BLaER1 treated with 17β-estradiol and CSF1 and Interleukin-3, amounts not matched to agents 10 nM and 100 nM (cell line): ENCODE data around the gene SLC25A26.

Experiments used
- H3K27ac ChIP-seq, 11 experiments: shearing (Covaris generic); formaldehyde crosslinking; 2 replicates each; pipeline ENCODE4 v1.8.1; 2022
- H3K27me3 ChIP-seq, 11 experiments: shearing (Covaris generic); formaldehyde crosslinking; 2 replicates each; pipeline ENCODE4 v1.8.1; 2022
- H3K36me3 ChIP-seq, 11 experiments: shearing (Covaris generic); formaldehyde crosslinking; 2 replicates each; pipeline ENCODE4 v1.8.1; 2022
- H3K4me1 ChIP-seq, 10 experiments: shearing (Covaris generic); formaldehyde crosslinking; 2 replicates each; pipeline ENCODE4 v1.8.1; 2022
- H3K4me2 ChIP-seq, 11 experiments: shearing (Covaris generic); formaldehyde crosslinking; 2 replicates each; pipeline ENCODE4 v1.8.1; 2022
- H3K4me3 ChIP-seq, 10 experiments: shearing (Covaris generic); formaldehyde crosslinking; 2 replicates each; pipeline ENCODE4 v1.8.1; 2022
- H3K9ac ChIP-seq, 11 experiments: shearing (Covaris generic); formaldehyde crosslinking; 2 replicates each; pipeline ENCODE4 v1.8.1; 2022
- H3K9me3 ChIP-seq, 11 experiments: shearing (Covaris generic); formaldehyde crosslinking; replicated peaks in 1 of 11; 2 replicates each; pipeline ENCODE4 v1.8.1; 2022
- H4K20me1 ChIP-seq, 11 experiments: shearing (Covaris generic); formaldehyde crosslinking; 2 replicates each; pipeline ENCODE4 v1.8.1; 2022
- Cebpa-rat ChIP-seq, 11 experiments: shearing (Covaris generic); IDR thresholded peaks; 2 replicates each; pipeline ENCODE4 v1.8.1; 2022

SLC25A26 gene

GRCh38 chr3:66312039-66312438, 91.2 kb downstream of the SLC25A26 start:
- H3K4me1 ChIP-seq = peaks cover 0 to 19% (median 11%) of the 10 kb centered on the region in 10 experiments; a peak in 12 of 20 replicates
- no peak overlapping the region; a peak in 1 of 20 replicates for H3K4me3 ChIP-seq
- H3K9me3 ChIP-seq = peaks cover 86 to 98% (median 91%) of the 10 kb centered on the region in 11 experiments
- no peaks in the 10 kb centered on the region for H3K27me3 ChIP-seq
- H3K9ac ChIP-seq = no peak overlapping the region
- H3K4me2 ChIP-seq = peak overlapping the region in 8 of 11 experiments; percentile 21 to 64 (median 44); a peak in 13 of 22 replicates
- H4K20me1 ChIP-seq = peaks cover 0 to 14% (median 0%) of the 10 kb centered on the region in 11 experiments; a peak in 2 of 22 replicates
- TF ChIP-seq Cebpa-rat (IDR thresholded peaks at IDR 0.05) = no peak
- no peak overlapping the region for H3K27ac ChIP-seq
- H3K36me3 ChIP-seq = peaks cover 0 to 14% (median 6%) of the 10 kb centered on the region in 11 experiments; a peak in 5 of 22 replicates

- no peaks in the 10 kb centered on the region for H3K27me3 ChIP-seq
- no peak overlapping the region for H3K4me3 ChIP-seq
- TF ChIP-seq Cebpa-rat (IDR thresholded peaks at IDR 0.05) = no peak
- peaks cover 0 to 25% (median 0%) of the 10 kb centered on the region in 11 experiments; a peak in 2 of 22 replicates for H4K20me1 ChIP-seq
- H3K4me1 ChIP-seq = peaks cover 0 to 19% (median 11%) of the 10 kb centered on the region in 10 experiments; a peak in 12 of 20 replicates
- no peak overlapping the region for H3K9ac ChIP-seq
- H3K36me3 ChIP-seq = peaks cover 0 to 17% (median 7%) of the 10 kb centered on the region in 11 experiments; a peak in 6 of 22 replicates
- peaks cover 73 to 89% (median 83%) of the 10 kb centered on the region in 11 experiments for H3K9me3 ChIP-seq
- H3K27ac ChIP-seq = no peak overlapping the region
- no peak overlapping the region for H3K4me2 ChIP-seq
Measured at GRCh38 chr3:66314455-66314854, 93.7 kb downstream of the SLC25A26 start.

GRCh38 chr3:66317750-66318376, 97.1 kb downstream of the SLC25A26 start:
- Histone ChIP-seq H4K20me1 (peaks cover 0 to 16% (median 0%) of the 10 kb centered on the region in 11 experiments; a peak in 2 of 22 replicates), H3K27me3 (no peaks in the 10 kb centered on the region), H3K4me1 (peaks cover 0 to 11% (median 9%) of the 10 kb centered on the region in 10 experiments; a peak in 12 of 20 replicates), H3K27ac (no peak overlapping the region), H3K4me3 (no peak overlapping the region), H3K36me3 (peaks cover 0 to 11% (median 0%) of the 10 kb centered on the region in 11 experiments; a peak in 5 of 22 replicates), H3K4me2 (no peak overlapping the region), H3K9ac (no peak overlapping the region), H3K9me3 (peaks cover 40 to 68% (median 51%) of the 10 kb centered on the region in 11 experiments)
- TF ChIP-seq Cebpa-rat (IDR thresholded peaks at IDR 0.05) = no peak

GRCh38 chr3:66320390-66320789, 99.6 kb downstream of the SLC25A26 start:
- Histone ChIP-seq H3K9me3 (peaks cover 20 to 52% (median 35%) of the 10 kb centered on the region in 11 experiments), H3K4me2 (peak overlapping the region in 7 of 11 experiments; percentile 8 to 58 (median 23); a peak in 8 of 22 replicates), H3K4me3 (no peak overlapping the region), H3K4me1 (peaks cover 0 to 11% (median 9%) of the 10 kb centered on the region in 10 experiments; a peak in 12 of 20 replicates), H3K27me3 (no peaks in the 10 kb centered on the region), H3K27ac (no peak overlapping the region), H3K36me3 (peaks cover 0 to 11% (median 0%) of the 10 kb centered on the region in 11 experiments; a peak in 4 of 22 replicates), H4K20me1 (peaks cover 0 to 11% (median 0%) of the 10 kb centered on the region in 11 experiments; a peak in 2 of 22 replicates), H3K9ac (no peak overlapping the region)
- no peak for TF ChIP-seq Cebpa-rat (IDR thresholded peaks at IDR 0.05)

GRCh38 chr3:66322436-66322835, 101.6 kb downstream of the SLC25A26 start:
- H3K27me3 ChIP-seq = no peaks in the 10 kb centered on the region
- TF ChIP-seq Cebpa-rat (IDR thresholded peaks at IDR 0.05) = no peak
- no peaks in the 10 kb centered on the region; a peak in 3 of 22 replicates for H3K36me3 ChIP-seq
- no peak overlapping the region for H3K27ac ChIP-seq
- H3K9me3 ChIP-seq = peaks cover under 1 to 32% (median 15%) of the 10 kb centered on the region in 11 experiments; a peak in 15 of 22 replicates
- H3K9ac ChIP-seq = no peak overlapping the region
- peaks cover 0 to 17% (median 7%) of the 10 kb centered on the region in 10 experiments; a peak in 11 of 20 replicates for H3K4me1 ChIP-seq
- no peak overlapping the region for H3K4me2 ChIP-seq
- H3K4me3 ChIP-seq = no peak overlapping the region
- H4K20me1 ChIP-seq = peaks cover 0 to 23% (median 0%) of the 10 kb centered on the region in 11 experiments; a peak in 8 of 22 replicates

- Histone ChIP-seq H3K9me3 (peaks cover 0 to 16% (median 10%) of the 10 kb centered on the region in 11 experiments; a peak in 12 of 22 replicates), H3K4me2 (0 out of 22 replicates have a peak overlapping the region, but pooled peaks of 1 of the 11 experiments have one; percentile 3), H4K20me1 (peaks cover 0 to 21% (median 0%) of the 10 kb centered on the region in 11 experiments; a peak in 8 of 22 replicates), H3K36me3 (no peaks in the 10 kb centered on the region; a peak in 1 of 22 replicates), H3K4me3 (no peak overlapping the region), H3K4me1 (0 out of 20 replicates have a peak, but pooled peaks cover 0 to 7% (median 0%) of the 10 kb centered on the region in 10 experiments), H3K27ac (no peak overlapping the region), H3K9ac (no peak overlapping the region), H3K27me3 (no peaks in the 10 kb centered on the region)
- no peak for TF ChIP-seq Cebpa-rat (IDR thresholded peaks at IDR 0.05)
Measured at GRCh38 chr3:66326340-66326739, 105.5 kb downstream of the SLC25A26 start.

- H3K27ac ChIP-seq = no peak overlapping the region
Measured at GRCh38 chr3:66335671-66336070, 114.9 kb downstream of the SLC25A26 start.

GRCh38 chr3:66336333-66336766, 115.5 kb downstream of the SLC25A26 start:
- Histone ChIP-seq H3K4me3 (no peak overlapping the region), H3K27me3 (no peaks in the 10 kb centered on the region), H3K4me1 (peaks cover 0 to 5% (median 0%) of the 10 kb centered on the region in 10 experiments; a peak in 1 of 20 replicates), H3K9ac (no peak overlapping the region), H3K36me3 (no peaks in the 10 kb centered on the region), H4K20me1 (peaks cover 0 to 11% (median 0%) of the 10 kb centered on the region in 11 experiments; a peak in 2 of 22 replicates), H3K9me3 (peaks cover 0 to 15% (median 10%) of the 10 kb centered on the region in 11 experiments; a peak in 11 of 22 replicates), H3K4me2 (no peak overlapping the region), H3K27ac (no peak overlapping the region)
- no peak for TF ChIP-seq Cebpa-rat (IDR thresholded peaks at IDR 0.05)

More at GRCh38 chr3:66335671-66336070, 114.9 kb downstream of the SLC25A26 start:
- Histone ChIP-seq H3K9me3 (peaks cover 0 to 15% (median 10%) of the 10 kb centered on the region in 11 experiments; a peak in 11 of 22 replicates), H3K36me3 (no peaks in the 10 kb centered on the region), H3K4me1 (peaks cover 0 to 5% (median 0%) of the 10 kb centered on the region in 10 experiments; a peak in 1 of 20 replicates), H4K20me1 (peaks cover 0 to 11% (median 0%) of the 10 kb centered on the region in 11 experiments; a peak in 2 of 22 replicates), H3K4me2 (no peak overlapping the region), H3K9ac (no peak overlapping the region), H3K27me3 (no peaks in the 10 kb centered on the region), H3K4me3 (no peak overlapping the region)
- TF ChIP-seq Cebpa-rat (IDR thresholded peaks at IDR 0.05) = no peak

GRCh38 chr3:66338927-66339326, 118.1 kb downstream of the SLC25A26 start:
- Histone ChIP-seq H3K9me3 (no peaks in the 10 kb centered on the region), H3K4me1 (peaks cover 0 to 17% (median 3%) of the 10 kb centered on the region in 10 experiments; a peak in 11 of 20 replicates), H3K4me2 (no peak overlapping the region), H3K9ac (no peak overlapping the region), H3K4me3 (no peak overlapping the region), H3K36me3 (no peaks in the 10 kb centered on the region), H3K27me3 (no peaks in the 10 kb centered on the region), H4K20me1 (peaks cover 0 to 11% (median 0%) of the 10 kb centered on the region in 11 experiments; a peak in 2 of 22 replicates), H3K27ac (no peak overlapping the region)
- no peak for TF ChIP-seq Cebpa-rat (IDR thresholded peaks at IDR 0.05)
